SK-N-MC (cell line): ENCODE measurements around the gene RPL10.

Experiments used
- EZH2 ChIP-seq: fragments of 200-600 bp; sonication (generic); IDR thresholded peaks from one replicate; pipeline ENCODE4 v1.6.1; 2017; ENCODE audit warnings: antibody characterized with exemption
- POLR2AphosphoS5 ChIP-seq: IDR thresholded peaks from 2 replicates; pipeline ENCODE4 v1.6.1; 2012; ENCODE audit warnings: mild to moderate bottlenecking, low read depth, low read length, borderline replicate concordance

DNA sequence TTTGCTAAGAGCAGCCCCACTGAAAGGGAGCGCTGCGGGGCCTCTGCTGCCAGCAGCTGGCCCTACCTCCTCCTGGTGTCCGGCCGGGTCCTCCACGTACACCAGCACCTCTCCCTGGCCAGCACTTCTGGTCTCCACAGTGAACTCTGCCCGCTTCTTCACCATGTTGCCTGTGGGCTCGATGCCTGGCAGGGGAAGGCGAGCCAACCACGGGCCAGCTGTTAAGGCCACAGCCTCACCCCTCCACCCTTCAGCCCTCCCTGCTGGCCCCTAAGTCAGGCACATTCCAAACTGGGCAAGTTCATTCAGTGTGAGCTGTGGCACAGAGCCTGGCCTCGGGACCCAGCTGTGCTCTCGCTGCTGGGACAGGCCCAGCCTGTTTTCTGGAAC is 31.5 kb upstream of the RPL10 start:
- no peak for TF ChIP-seq POLR2AphosphoS5
- no peak for TF ChIP-seq EZH2
